Vagina (tissue), 2 donors: ENCODE results near the gene HM13. TPM values are rescaled to one million over a fixed set of nuclear protein-coding genes. Genes with fewer than 3 reads are reported as not detected.
"Not testable (repeated sequence)": the region's sequence is repeated elsewhere in the genome, so short reads cannot be mapped to it uniquely, and the experiment has no call there.

Experiments used
- DNase-seq, 2 donors: peaks; one replicate each; pipeline ENCODE4 v3.0.0-alpha.2; 2017; ENCODE audit errors: extremely low spot score in 2 of 2
- H3K27ac ChIP-seq: fragments of 200-600 bp; sonication (generic); one replicate; pipeline ENCODE4 v1.5.1; 2019
- H3K27me3 ChIP-seq: fragments of 200-600 bp; sonication (generic); one replicate; pipeline ENCODE4 v1.5.1; 2019
- H3K36me3 ChIP-seq, 2 donors: fragments of 200-600 bp; sonication (generic); one replicate each; pipeline ENCODE4 v1.5.1; 2017 to 2019
- H3K4me1 ChIP-seq: fragments of 200-600 bp; sonication (generic); one replicate; pipeline ENCODE4 v1.5.1; 2019
- H3K4me3 ChIP-seq, 2 donors: fragments of 200-600 bp; sonication (generic); 1 replicate in 1 of 2; 2 replicates in 1 of 2; pipeline ENCODE4 v1.5.1; 2016 to 2019
- H3K9me3 ChIP-seq: fragments of 200-600 bp; sonication (generic); one replicate; pipeline ENCODE4 v1.5.1; 2019
- CTCF ChIP-seq, 3 experiments: fragments of 450-650 bp in 2 of 3; fragments of 200-600 bp in 1 of 3; sonication (generic) in 1 of 3; IDR thresholded peaks; one replicate each; pipeline ENCODE4 v1.5.1; 2017 to 2019; ENCODE audit warnings: antibody characterized with exemption in 3 of 3, mild to moderate bottlenecking in 2 of 3, moderate library complexity in 2 of 3
- POLR2A ChIP-seq, 2 donors: fragments of 450-650 bp; IDR thresholded peaks; one replicate each; pipeline ENCODE4 v1.6.1; 2017; ENCODE audit warnings: antibody characterized with exemption in 2 of 2, mild to moderate bottlenecking in 2 of 2, moderate library complexity in 2 of 2
- POLR2AphosphoS5 ChIP-seq, 2 donors: sonication (generic); formaldehyde crosslinking; IDR thresholded peaks; one replicate each; pipeline ENCODE4 v1.9.0; 2017; ENCODE audit warnings: antibody characterized with exemption in 2 of 2, mild to moderate bottlenecking in 2 of 2, low read depth in 1 of 2; ENCODE audit not compliant: insufficient read depth in 1 of 2
- intact Hi-C: fragments of 100-400 bp; cut with DNase I; formaldehyde crosslinking; loops from one replicate; pipeline ENCODE4 v1.15.1; 2023
- total RNA-seq: library from RNA; depleted of rRNA; stranded (reverse); fragments of >200 nt; gene quantifications from one replicate; pipeline ENCODE4 v1.2.3, GENCODE V29; 2016

The HM13 gene
- total RNA-seq, 1 donor from 2014 or later = 77.8 TPM

DNA sequence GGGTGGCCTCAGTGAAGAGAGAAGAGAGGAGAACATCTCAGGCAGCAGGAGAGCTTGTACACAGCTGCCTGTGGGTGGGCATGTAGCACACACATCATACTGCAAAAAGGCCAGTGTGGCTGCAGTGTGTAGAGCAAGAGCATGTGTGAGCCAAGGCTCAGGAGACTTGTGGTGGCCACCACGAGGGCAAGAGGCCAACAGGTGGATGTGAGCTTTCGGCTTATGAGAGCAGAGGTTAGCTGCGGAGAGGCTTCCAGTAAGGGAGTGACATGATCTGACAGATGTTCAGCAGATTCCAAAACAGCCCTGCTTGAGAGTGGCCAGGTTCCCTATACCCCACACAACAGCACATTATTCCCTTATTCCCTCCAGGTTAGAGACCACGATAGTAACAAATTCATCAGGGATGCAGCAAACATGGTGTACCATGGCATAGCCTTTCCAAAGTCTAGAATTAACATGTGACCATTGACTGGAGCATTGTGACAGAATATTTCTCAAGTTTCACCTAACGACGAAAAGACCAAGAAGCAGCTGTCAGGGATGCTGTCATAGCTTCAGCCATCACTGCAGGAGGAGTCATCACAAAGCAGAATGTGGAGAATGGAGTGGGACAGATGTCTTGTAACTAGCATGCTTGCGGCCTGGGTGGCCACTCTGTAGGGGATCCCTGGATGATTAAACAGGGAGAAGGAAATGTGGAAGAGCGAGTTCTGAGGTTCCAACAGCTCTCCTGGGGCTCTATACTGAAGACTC lies 23.1 kb downstream of the HM13 start:
- peaks cover 0 to 67% of the 10 kb centered on the region in 2 donors for H3K36me3 ChIP-seq
- TF ChIP-seq POLR2A (IDR thresholded peaks at IDR 0.05) = no peak
- no peak for TF ChIP-seq CTCF (IDR thresholded peaks at IDR 0.05)
- TF ChIP-seq POLR2AphosphoS5 (IDR thresholded peaks at IDR 0.05; ENCODE audit: insufficient read depth in 1 of 2, low read depth in 1 of 2) = no peak
- no peak overlapping the region for H3K27ac ChIP-seq
- H3K27me3 ChIP-seq = no peaks in the 10 kb centered on the region
- peaks cover 2% of the 10 kb centered on the region for H3K4me1 ChIP-seq
- DNase-seq = no peak
- no peaks in the 10 kb centered on the region for H3K9me3 ChIP-seq
- H3K4me3 ChIP-seq = no peak overlapping the region
- intact Hi-C loops = no loop called here

DNA sequence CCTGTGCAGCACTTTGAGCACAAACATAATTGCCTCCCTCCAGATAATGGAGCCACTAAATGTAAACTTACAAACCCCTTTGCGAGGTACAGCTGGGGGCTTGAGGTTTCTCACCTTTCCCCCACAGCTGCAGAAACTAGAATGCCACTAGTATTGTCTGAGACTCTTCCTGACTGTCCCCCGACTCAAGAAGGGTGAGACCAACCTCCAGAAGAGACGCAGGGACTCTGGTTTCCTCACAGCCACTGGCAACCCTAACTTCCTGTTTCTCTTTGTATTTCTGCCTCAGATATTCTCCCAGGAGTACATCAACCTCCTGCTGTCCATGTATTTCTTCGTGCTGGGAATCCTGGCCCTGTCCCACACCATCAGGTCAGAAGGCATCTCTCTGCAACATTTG lies 23.6 kb downstream of the HM13 start:
- H3K9me3 ChIP-seq = no peaks in the 10 kb centered on the region
- H3K36me3 ChIP-seq = peaks cover 0 to 63% of the 10 kb centered on the region in 2 donors
- no peak for TF ChIP-seq POLR2A (IDR thresholded peaks at IDR 0.05)
- no peak for TF ChIP-seq CTCF (IDR thresholded peaks at IDR 0.05)
- TF ChIP-seq POLR2AphosphoS5 (IDR thresholded peaks at IDR 0.05; ENCODE audit: insufficient read depth in 1 of 2, low read depth in 1 of 2) = no peak
- no peak overlapping the region for H3K27ac ChIP-seq
- peaks cover 8% of the 10 kb centered on the region for H3K4me1 ChIP-seq
- no peaks in the 10 kb centered on the region for H3K27me3 ChIP-seq
- intact Hi-C loops = no loop called here
- H3K4me3 ChIP-seq = no peak overlapping the region
- DNase-seq = no peak

GRCh38 chr20:31538326-31538725 lies 24.1 kb downstream of the HM13 start:
- Histone ChIP-seq H3K4me1 (peaks cover 10% of the 10 kb centered on the region), H3K36me3 (peaks cover 0 to 65% of the 10 kb centered on the region in 2 donors), H3K9me3 (no peaks in the 10 kb centered on the region), H3K4me3 (no peak overlapping the region), H3K27me3 (no peaks in the 10 kb centered on the region), H3K27ac (no peak overlapping the region)
- intact Hi-C loops = no loop called here
- no peak for TF ChIP-seq POLR2AphosphoS5 (IDR thresholded peaks at IDR 0.05; ENCODE audit: insufficient read depth in 1 of 2, low read depth in 1 of 2)
- TF ChIP-seq POLR2A (IDR thresholded peaks at IDR 0.05) = no peak
- TF ChIP-seq CTCF (IDR thresholded peaks at IDR 0.05) = no peak
- DNase-seq = no peak

GRCh38 chr20:31539636-31540035 lies 25.4 kb downstream of the HM13 start:
- H3K36me3 ChIP-seq = peaks cover 0 to 57% of the 10 kb centered on the region in 2 donors

DNA sequence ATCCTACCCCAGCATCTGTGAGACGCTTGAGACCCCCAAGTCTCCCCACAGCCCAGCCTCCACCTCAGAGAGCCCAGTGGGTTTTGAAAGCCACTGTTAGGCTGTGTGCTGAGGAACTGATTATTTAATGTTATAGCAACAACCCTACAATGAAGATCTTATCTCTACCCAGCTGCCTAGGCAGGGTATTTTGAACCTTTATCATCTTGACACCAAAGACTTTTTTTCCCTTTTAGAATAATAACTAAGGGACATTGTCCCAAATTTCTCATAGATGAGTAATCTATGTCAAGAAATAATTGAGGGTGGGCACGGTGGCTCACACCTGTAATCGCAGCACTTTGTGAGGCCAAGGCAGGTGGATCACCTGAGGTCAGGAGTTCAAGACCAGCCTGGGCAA lies 26.2 kb downstream of the HM13 start:
- no peak for TF ChIP-seq POLR2AphosphoS5 (IDR thresholded peaks at IDR 0.05; ENCODE audit: insufficient read depth in 1 of 2, low read depth in 1 of 2)
- no peak for TF ChIP-seq POLR2A (IDR thresholded peaks at IDR 0.05)
- TF ChIP-seq CTCF (IDR thresholded peaks at IDR 0.05) = no peak
- Histone ChIP-seq H3K9me3 (no peaks in the 10 kb centered on the region), H3K27me3 (no peaks in the 10 kb centered on the region), H3K4me3 (no peak overlapping the region), H3K27ac (no peak overlapping the region), H3K4me1 (peaks cover 28% of the 10 kb centered on the region), H3K36me3 (peaks cover 0 to 55% of the 10 kb centered on the region in 2 donors)
- DNase-seq = no peak
- intact Hi-C loops = no loop called here

More at GRCh38 chr20:31539636-31540035, 25.4 kb downstream of the HM13 start:
- intact Hi-C loops, H3K27ac ChIP-seq, H3K9me3 ChIP-seq, DNase-seq, H3K27me3 ChIP-seq, H3K4me3 ChIP-seq: not testable (repeated sequence)
- H3K4me1 ChIP-seq = peaks cover 20% of the 10 kb centered on the region
